Measurements from ENCODE around the gene PRKCQ.
"Not testable (repeated sequence)": the region's sequence is repeated elsewhere in the genome, so short reads cannot be mapped to it uniquely, and the experiment has no call there.

PRKCQ gene

GRCh38 chr10:6494442-6494819 is 85.6 kb downstream of the PRKCQ start:
- ATAC-seq (ENCODE audit: low read depth): no peak
- Mint-ChIP-seq H3K36me3 (no peaks in the 10 kb centered on the region), H3K9me3 (no peaks in the 10 kb centered on the region), H3K4me3 (no peak overlapping the region), H3K27me3 (peaks cover 18% of the 10 kb centered on the region), H3K4me1 (peaks cover 3% of the 10 kb centered on the region), H3K27ac (no peak overlapping the region)
- no peak for DNase-seq (ENCODE audit: low spot score in 2 of 2)

DNA sequence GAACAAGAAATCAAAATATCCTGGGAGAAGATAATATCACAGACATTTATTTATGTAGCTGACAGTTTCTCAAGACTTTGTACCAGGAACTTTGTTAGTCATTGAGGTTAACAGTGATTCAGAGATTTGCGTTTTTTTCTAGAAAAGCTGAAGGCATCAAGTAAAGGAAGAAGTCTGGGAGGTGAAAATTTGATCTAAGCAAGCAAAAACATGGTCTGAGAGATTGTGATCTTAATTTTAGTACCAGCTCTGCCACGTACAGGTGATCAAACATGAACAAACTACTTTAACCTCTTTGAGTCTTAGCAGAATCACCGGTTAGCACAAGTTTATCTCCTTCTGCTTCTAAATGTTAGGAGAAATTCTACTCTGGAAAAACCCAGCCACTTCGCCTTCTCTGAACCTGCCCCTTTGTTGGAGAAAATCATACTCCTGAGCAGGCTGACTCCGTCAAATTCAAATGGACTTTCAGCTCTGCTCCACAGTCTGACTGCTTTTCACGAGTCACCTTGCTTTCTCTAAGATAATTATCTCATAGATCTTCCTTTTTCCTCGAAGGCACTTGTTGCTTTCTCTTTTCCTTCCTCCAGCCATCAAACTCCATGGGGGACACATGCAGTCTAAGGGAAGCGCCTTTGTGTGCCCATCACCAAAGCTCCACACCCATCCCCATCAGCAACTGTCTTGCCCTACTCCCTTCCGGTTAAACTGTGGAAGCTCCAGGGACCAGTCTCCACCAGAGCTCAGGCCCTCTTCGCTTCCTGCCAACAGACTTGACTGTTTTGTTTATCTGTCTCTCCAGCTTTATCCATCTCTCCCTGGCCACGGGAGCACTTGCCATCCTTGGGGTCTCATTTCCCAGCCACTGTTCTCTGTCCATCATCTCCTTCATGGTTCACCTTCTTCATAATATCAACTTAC is 86.3 kb downstream of the PRKCQ start:
- no peaks in the 10 kb centered on the region for H3K36me3 Mint-ChIP-seq
- no peaks in the 10 kb centered on the region for H3K9me3 Mint-ChIP-seq
- no peak for DNase-seq (ENCODE audit: low spot score in 2 of 2)
- peaks cover 3% of the 10 kb centered on the region for H3K4me1 Mint-ChIP-seq
- H3K27ac Mint-ChIP-seq: no peak overlapping the region
- H3K27me3 Mint-ChIP-seq: peaks cover 19% of the 10 kb centered on the region
- ATAC-seq (ENCODE audit: low read depth): no peak
- H3K4me3 Mint-ChIP-seq: no peak overlapping the region

GRCh38 chr10:6492896-6493295 is 87.2 kb downstream of the PRKCQ start:
- Mint-ChIP-seq H3K4me3 (no peak overlapping the region), H3K27ac (no peak overlapping the region), H3K27me3 (peaks cover 16% of the 10 kb centered on the region), H3K36me3 (no peaks in the 10 kb centered on the region), H3K9me3 (no peaks in the 10 kb centered on the region), H3K4me1 (no peaks in the 10 kb centered on the region)
- DNase-seq (ENCODE audit: low spot score in 2 of 2): no peak
- ATAC-seq (ENCODE audit: low read depth): no peak

GRCh38 chr10:6491841-6492609 is 88.1 kb downstream of the PRKCQ start:
- Mint-ChIP-seq H3K27ac (no peak overlapping the region), H3K9me3 (no peaks in the 10 kb centered on the region), H3K36me3 (no peaks in the 10 kb centered on the region), H3K4me1 (no peaks in the 10 kb centered on the region), H3K4me3 (no peak overlapping the region), H3K27me3 (peaks cover 16% of the 10 kb centered on the region)
- no peak for DNase-seq (ENCODE audit: low spot score in 2 of 2)
- ATAC-seq (ENCODE audit: low read depth): no peak

- Mint-ChIP-seq H3K4me3 (no peak overlapping the region), H3K9me3 (no peaks in the 10 kb centered on the region), H3K4me1 (no peaks in the 10 kb centered on the region), H3K27me3 (peaks cover 16% of the 10 kb centered on the region), H3K27ac (no peak overlapping the region), H3K36me3 (no peaks in the 10 kb centered on the region)
- DNase-seq (ENCODE audit: low spot score in 2 of 2) (no peak), ATAC-seq (ENCODE audit: low read depth) (no peak)
Observed at GRCh38 chr10:6490614-6491013, 89.5 kb downstream of the PRKCQ start.

DNA sequence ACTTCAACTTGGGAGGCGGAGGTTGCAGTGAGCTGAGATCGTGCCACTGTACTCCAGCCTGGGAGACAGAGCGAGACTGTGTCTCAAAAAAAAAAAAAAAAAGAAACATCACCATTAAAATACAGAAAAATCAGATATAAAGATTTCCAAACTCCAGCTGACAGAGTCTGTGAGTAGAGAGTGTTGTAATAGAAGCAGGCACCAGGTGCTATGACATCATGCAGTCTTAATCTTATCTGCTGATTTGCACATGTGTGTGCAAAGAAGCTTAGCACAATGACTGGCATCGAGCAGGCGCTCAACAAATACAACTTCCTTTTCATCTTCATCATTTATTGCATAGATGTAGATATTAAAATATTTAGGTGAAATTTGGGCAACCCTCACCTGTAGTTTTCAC is 92.2 kb downstream of the PRKCQ start:
- no peak for ATAC-seq (ENCODE audit: low read depth)
- Mint-ChIP-seq H3K9me3 (no peaks in the 10 kb centered on the region), H3K4me1 (peaks cover under 1% of the 10 kb centered on the region), H3K27me3 (peaks cover 16% of the 10 kb centered on the region), H3K27ac (no peak overlapping the region), H3K36me3 (no peaks in the 10 kb centered on the region), H3K4me3 (no peak overlapping the region)
- DNase-seq (ENCODE audit: low spot score in 2 of 2): no peak

- peaks cover 4% of the 10 kb centered on the region for H3K4me1 Mint-ChIP-seq
- H3K27ac Mint-ChIP-seq: no peak overlapping the region
- H3K4me3 Mint-ChIP-seq: no peak overlapping the region
- no peaks in the 10 kb centered on the region for H3K9me3 Mint-ChIP-seq
- H3K36me3 Mint-ChIP-seq: no peaks in the 10 kb centered on the region
- H3K27me3 Mint-ChIP-seq: peaks cover 10% of the 10 kb centered on the region
- DNase-seq (ENCODE audit: low spot score in 2 of 2): no peak
- ATAC-seq (ENCODE audit: low read depth): no peak
Observed at GRCh38 chr10:6486309-6486708, 93.8 kb downstream of the PRKCQ start.

DNA sequence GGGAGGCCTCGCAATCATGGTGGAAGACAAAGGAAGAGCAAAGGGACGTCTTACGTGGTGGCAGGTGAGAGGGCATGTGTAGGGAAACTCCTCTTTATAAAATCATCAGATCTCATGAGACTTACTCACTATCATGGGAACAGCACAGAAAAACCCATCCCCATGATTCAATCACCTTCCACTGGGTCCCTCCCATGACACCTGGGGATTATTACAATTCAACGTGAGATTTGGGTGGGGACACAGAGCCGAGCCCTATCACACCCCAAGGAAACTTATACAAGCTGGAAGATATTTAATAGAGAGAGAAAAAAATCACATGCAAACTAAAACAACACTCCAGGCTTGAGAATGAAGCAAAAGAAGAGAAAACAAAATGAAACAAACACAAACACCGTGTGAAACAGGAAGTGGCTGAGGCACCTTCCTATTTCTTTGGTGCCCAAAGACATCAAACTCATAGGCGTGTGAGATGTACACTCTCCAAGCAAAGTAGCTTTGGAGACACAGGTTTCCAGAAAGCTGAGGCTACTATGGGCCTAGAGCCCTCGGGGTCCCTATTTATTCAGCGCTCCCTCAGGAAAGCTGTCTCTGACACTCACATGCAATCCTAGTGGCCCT is 97.2 kb downstream of the PRKCQ start:
- Mint-ChIP-seq H3K27me3 (peaks cover 5% of the 10 kb centered on the region), H3K36me3 (peaks cover 3% of the 10 kb centered on the region), H3K9me3 (no peaks in the 10 kb centered on the region), H3K4me1 (peaks cover 4% of the 10 kb centered on the region), H3K4me3 (no peak overlapping the region), H3K27ac (no peak overlapping the region)
- no peak for DNase-seq (ENCODE audit: low spot score in 2 of 2)
- peak; percentile 29 for ATAC-seq (ENCODE audit: low read depth)

DNA sequence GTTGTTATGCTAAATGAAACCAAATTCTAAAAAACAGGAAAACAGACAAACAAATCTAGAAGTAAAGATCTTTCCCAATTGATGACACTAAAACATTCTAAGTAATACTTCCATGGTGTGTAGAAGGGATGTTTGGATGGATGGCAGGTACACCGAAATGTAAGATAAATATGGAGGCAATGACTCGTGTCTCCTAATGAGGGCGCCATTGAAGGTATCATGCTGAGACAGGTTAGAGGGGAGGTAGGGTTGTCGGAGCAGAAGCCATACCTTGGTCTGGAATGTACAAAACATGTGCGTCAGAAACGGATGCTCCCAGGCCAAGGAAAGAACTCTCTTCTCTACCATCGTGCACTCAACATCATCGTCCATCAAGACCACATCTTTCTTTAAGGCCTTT is 101.4 kb downstream of the PRKCQ start:
- H3K27me3 Mint-ChIP-seq: peaks cover 5% of the 10 kb centered on the region
- DNase-seq (ENCODE audit: low spot score in 2 of 2) (no peak), ATAC-seq (ENCODE audit: low read depth) (no peak)
- H3K4me3 Mint-ChIP-seq: no peak overlapping the region
- H3K36me3 Mint-ChIP-seq: peaks cover 3% of the 10 kb centered on the region
- peaks cover 12% of the 10 kb centered on the region for H3K4me1 Mint-ChIP-seq
- H3K27ac Mint-ChIP-seq: no peak overlapping the region
- H3K9me3 Mint-ChIP-seq: no peaks in the 10 kb centered on the region

GRCh38 chr10:6476989-6477388 is 103.1 kb downstream of the PRKCQ start:
- H3K27ac Mint-ChIP-seq: no peak overlapping the region
- peaks cover 5% of the 10 kb centered on the region for H3K27me3 Mint-ChIP-seq
- peaks cover 5% of the 10 kb centered on the region for H3K36me3 Mint-ChIP-seq
- DNase-seq (ENCODE audit: low spot score in 2 of 2) (no peak), ATAC-seq (ENCODE audit: low read depth) (no peak)
- H3K4me1 Mint-ChIP-seq: peaks cover 8% of the 10 kb centered on the region
- no peaks in the 10 kb centered on the region for H3K9me3 Mint-ChIP-seq
- no peak overlapping the region for H3K4me3 Mint-ChIP-seq

DNA sequence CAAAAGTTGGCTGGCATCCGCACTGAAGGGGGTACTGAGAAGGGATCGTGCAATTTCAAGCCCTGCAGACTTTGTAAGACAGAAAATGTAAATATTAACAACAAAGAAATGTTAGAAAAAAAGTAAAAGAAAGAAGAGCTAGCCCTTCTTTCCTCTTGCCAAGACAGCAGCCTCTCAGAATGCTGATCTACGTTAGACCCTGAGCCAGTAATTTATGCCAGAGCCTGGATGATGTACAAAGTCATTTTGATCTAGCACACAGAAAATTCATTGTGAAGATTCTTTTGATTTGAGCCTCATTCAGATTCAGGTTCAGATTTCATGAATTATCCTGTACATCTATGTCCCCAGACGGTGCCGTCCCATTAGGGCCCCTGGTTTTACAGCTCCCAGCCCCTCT is 105.2 kb downstream of the PRKCQ start:
- no peak for DNase-seq (ENCODE audit: low spot score in 2 of 2)
- Mint-ChIP-seq H3K27me3 (peaks cover 10% of the 10 kb centered on the region), H3K4me1 (peaks cover 8% of the 10 kb centered on the region), H3K4me3 (no peak overlapping the region), H3K9me3 (peaks cover 3% of the 10 kb centered on the region), H3K36me3 (peaks cover 5% of the 10 kb centered on the region), H3K27ac (no peak overlapping the region)
- no peak for ATAC-seq (ENCODE audit: low read depth)

DNA sequence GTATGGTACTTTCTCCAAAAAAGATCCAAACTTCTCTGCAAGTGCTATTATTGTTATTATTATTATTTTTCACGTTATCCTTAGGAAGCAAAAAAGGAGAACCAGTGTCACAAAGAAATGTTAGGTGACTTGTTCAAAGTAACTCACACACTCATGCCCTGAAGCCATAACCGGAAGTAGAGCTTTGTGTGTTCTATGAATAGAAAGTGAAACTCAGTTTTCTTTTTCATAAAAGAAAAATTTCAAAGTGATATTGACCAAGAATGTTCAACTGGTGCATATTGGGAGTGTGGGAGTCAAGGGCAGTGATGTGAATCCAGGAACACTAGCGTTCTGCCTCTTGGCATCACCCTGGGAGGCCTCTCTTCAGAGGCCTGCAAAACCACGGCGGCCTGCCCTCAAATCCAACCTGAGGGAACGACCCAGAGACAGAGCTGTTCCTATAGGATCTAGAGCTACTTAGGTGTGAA is 106.1 kb downstream of the PRKCQ start:
- H3K36me3 Mint-ChIP-seq: peaks cover 4% of the 10 kb centered on the region
- peaks cover 8% of the 10 kb centered on the region for H3K27me3 Mint-ChIP-seq
- peaks cover 4% of the 10 kb centered on the region for H3K9me3 Mint-ChIP-seq
- ATAC-seq (ENCODE audit: low read depth) (peak; percentile 71), DNase-seq (ENCODE audit: low spot score in 2 of 2) (peak in 1 of 2 donors; percentile 17)
- H3K4me3 Mint-ChIP-seq: peak overlapping the region; percentile 68
- H3K4me1 Mint-ChIP-seq: peaks cover 8% of the 10 kb centered on the region
- peak overlapping the region; percentile 71 for H3K27ac Mint-ChIP-seq

DNA sequence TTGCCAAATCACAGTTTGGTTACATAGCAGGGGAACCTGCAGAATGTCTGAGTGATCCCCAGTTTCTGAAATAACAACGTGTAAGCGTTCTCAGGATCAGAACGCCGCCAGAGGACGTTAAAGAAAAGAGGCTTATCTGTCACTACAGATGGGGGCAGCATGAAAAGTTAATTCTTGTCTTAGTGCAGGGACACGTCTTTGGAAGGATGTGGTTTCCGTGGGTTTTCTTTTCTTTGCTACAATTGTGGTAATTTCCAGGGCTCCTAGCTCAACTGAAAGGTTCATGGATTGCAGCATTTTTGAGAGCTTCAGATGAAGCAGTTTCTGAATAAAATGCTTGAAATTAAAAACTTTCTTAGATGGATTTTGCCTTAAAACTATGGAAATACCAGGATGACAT is 106.6 kb downstream of the PRKCQ start:
- Mint-ChIP-seq H3K4me3 (no peak overlapping the region), H3K36me3 (peaks cover 2% of the 10 kb centered on the region), H3K27ac (no peak overlapping the region), H3K27me3 (peaks cover 6% of the 10 kb centered on the region), H3K9me3 (peaks cover 4% of the 10 kb centered on the region), H3K4me1 (peaks cover 8% of the 10 kb centered on the region)
- no peak for DNase-seq (ENCODE audit: low spot score in 2 of 2)
- ATAC-seq (ENCODE audit: low read depth): no peak

DNA sequence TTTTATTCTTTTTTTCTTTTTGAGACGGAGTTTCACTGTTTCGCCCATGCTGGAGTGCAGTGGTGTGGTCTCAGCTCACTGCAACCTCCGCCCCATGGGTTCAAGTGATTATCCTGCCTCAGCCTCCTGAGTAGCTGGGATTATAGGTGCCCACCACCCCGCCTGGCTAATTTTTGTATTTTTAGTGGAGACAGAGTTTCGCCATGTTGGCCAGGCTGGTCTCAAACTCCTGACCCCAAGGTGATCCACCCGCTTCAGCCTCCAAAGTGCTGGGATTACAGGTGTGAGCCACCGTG is 107.4 kb downstream of the PRKCQ start:
- not testable (repeated sequence) for H3K4me1 Mint-ChIP-seq; H3K36me3 Mint-ChIP-seq; H3K4me3 Mint-ChIP-seq; ATAC-seq (ENCODE audit: low read depth); DNase-seq (ENCODE audit: low spot score in 2 of 2); H3K27me3 Mint-ChIP-seq; H3K9me3 Mint-ChIP-seq; H3K27ac Mint-ChIP-seq

Data from memory B cell (primary cell).